HCT116 (cell line): ENCODE data around the gene GDF2. TPM values are rescaled to one million over a fixed set of nuclear protein-coding genes. Genes with fewer than 3 reads are reported as not detected.

ENCODE experiments used
- ATAC-seq: fragments of 200-7000 bp; cut with Tn5 transposase; 2 replicates; pipeline ENCODE4 v1.9.1; 2020; ENCODE audit warnings: mild to moderate bottlenecking, moderate library complexity
- BruUV-seq: library from RNA; stranded (reverse); fragments of 400-500 nt; replicated peaks from 2 replicates; lab custom pipeline; 2021; lab: Mats Ljungman, UMichigan
- CTCF ChIA-PET: fragments of 300-600 bp; sonication (Branson Sonifier 250); formaldehyde crosslinking; loops from one replicate; lab custom pipeline; 2021; ENCODE audit warnings: antibody characterized with exemption; lab: Charles Lee
- POLR2A ChIA-PET: fragments of 300-600, 350-600 bp; sonication (Branson Sonifier 250); formaldehyde crosslinking; loops from one replicate; lab custom pipeline; 2021; ENCODE audit warnings: antibody characterized with exemption; lab: Charles Lee
- RAD21 ChIA-PET, 2 experiments: fragments of 300-600 bp; sonication (Branson Sonifier 250); formaldehyde crosslinking; loops; one replicate each; lab custom pipeline; 2023; ENCODE audit warnings: low total read pairs in 2 of 2; ENCODE audit not compliant: uncharacterized antibody in 2 of 2, unreplicated experiment in 2 of 2, low non-redundant PET in 1 of 2; lab: Charles Lee
- DNase-seq: peaks from one replicate; pipeline ENCODE4 v3.0.0-alpha.2; 2010; ENCODE audit warnings: low read depth, low spot score
- H2AFZ ChIP-seq: fragments of 200-600 bp; shearing (Covaris generic), sonication (generic); 2 replicates; pipeline ENCODE4 v1.6.1; 2017; ENCODE audit warnings: low read depth, mixed run types, mixed read lengths, antibody characterized with exemption, low read length; ENCODE audit not compliant: poor library complexity, severe bottlenecking
- H3K27ac ChIP-seq: 2 replicates; pipeline ENCODE4 v1.5.1; 2012; ENCODE audit warnings: low read depth, low read length
- H3K27me3 ChIP-seq: fragments of 200-600 bp; sonication (generic); 2 replicates; pipeline ENCODE4 v1.6.1; 2016; ENCODE audit warnings: mixed run types, low read length, mixed read lengths; ENCODE audit not compliant: insufficient read depth
- H3K36me3 ChIP-seq, 2 experiments: fragments of 200-500 bp in 1 of 2; fragments of 200-600 bp in 1 of 2; sonication (Bioruptor generic) in 1 of 2; sonication (generic) in 1 of 2; 2 replicates each; pipeline versions ENCODE4 v1.5.1 to v1.6.1; 2014 to 2016; ENCODE audit warnings: low read length in 2 of 2, inconsistent platforms in 1 of 2, mixed read lengths in 1 of 2, mixed run types in 1 of 2; ENCODE audit not compliant: insufficient read depth in 2 of 2, control insufficient read depth in 1 of 2
- H3K4me1 ChIP-seq, 2 experiments: fragments of 200-600 bp in 1 of 2; sonication (generic) in 1 of 2; 2 replicates each; pipeline versions ENCODE4 v1.5.1 to v1.6.1; 2012 to 2017; ENCODE audit warnings: low read length in 2 of 2, inconsistent platforms in 1 of 2, mild to moderate bottlenecking in 1 of 2, mixed read lengths in 1 of 2, mixed run types in 1 of 2, moderate library complexity in 1 of 2; ENCODE audit not compliant: insufficient read depth in 2 of 2, control insufficient read depth in 1 of 2
- H3K4me2 ChIP-seq: fragments of 200-600 bp; sonication (generic); 2 replicates; pipeline ENCODE4 v1.6.1; 2017; ENCODE audit warnings: mixed run types, low read length, mixed read lengths
- H3K4me3 ChIP-seq, 2 experiments: fragments of 200-600 bp in 1 of 2; sonication (generic) in 1 of 2; replicated peaks in 1 of 2; 2 replicates each; pipeline ENCODE4 v1.5.1; 2011 to 2016; ENCODE audit warnings: low read length in 2 of 2, control low read depth in 1 of 2, low read depth in 1 of 2, mild to moderate bottlenecking in 1 of 2, mixed read lengths in 1 of 2, mixed run types in 1 of 2
- H3K79me2 ChIP-seq: fragments of 200-600 bp; sonication (generic); 2 replicates; pipeline ENCODE4 v1.6.1; 2017; ENCODE audit warnings: mild to moderate bottlenecking, mixed run types, low read length, moderate library complexity, mixed read lengths; ENCODE audit not compliant: insufficient read depth
- H3K9ac ChIP-seq: fragments of 200-600 bp; sonication (generic); 2 replicates; pipeline ENCODE4 v1.6.1; 2016; ENCODE audit warnings: low read length, mixed read lengths
- H3K9me2 ChIP-seq: fragments of 200-600 bp; sonication (generic), shearing (Covaris generic); 2 replicates; pipeline ENCODE4 v1.6.1; 2017; ENCODE audit warnings: mixed run types, mild to moderate bottlenecking, moderate library complexity; ENCODE audit not compliant: insufficient read depth
- H3K9me3 ChIP-seq, 2 experiments: fragments of 200-500 bp in 1 of 2; fragments of 200-600 bp in 1 of 2; sonication (Bioruptor generic) in 1 of 2; sonication (generic) in 1 of 2; 2 replicates each; pipeline ENCODE4 v1.6.1; 2014 to 2017; ENCODE audit warnings: low read length in 2 of 2, mixed read lengths in 2 of 2, inconsistent platforms in 1 of 2, low read depth in 1 of 2, mild to moderate bottlenecking in 1 of 2, mixed run types in 1 of 2, moderate library complexity in 1 of 2; ENCODE audit not compliant: control insufficient read depth in 1 of 2, insufficient read depth in 1 of 2
- H4K20me1 ChIP-seq: fragments of 200-600 bp; sonication (generic), shearing (Covaris generic); 2 replicates; pipeline ENCODE4 v1.6.1; 2017; ENCODE audit warnings: mixed run types, mild to moderate bottlenecking, moderate library complexity; ENCODE audit not compliant: insufficient read depth
- CEBPB ChIP-seq: IDR thresholded peaks from 2 replicates; pipeline ENCODE4 v1.6.1; 2012; ENCODE audit warnings: low read depth
- EGR1 ChIP-seq: IDR thresholded peaks from 2 replicates; pipeline ENCODE4 v1.6.1; 2012; ENCODE audit warnings: low read depth
- ELF1 ChIP-seq: IDR thresholded peaks from 2 replicates; pipeline ENCODE4 v1.6.1; 2012; ENCODE audit warnings: low read depth, borderline replicate concordance
- EZH2 ChIP-seq: fragments of 200-600 bp; sonication (generic); IDR thresholded peaks from 2 replicates; pipeline ENCODE4 v1.6.1; 2017; ENCODE audit warnings: antibody characterized with exemption, mixed run types
- FOSL1 ChIP-seq: IDR thresholded peaks from 2 replicates; pipeline ENCODE4 v1.6.1; 2012; ENCODE audit warnings: low read depth
- MAX ChIP-seq: IDR thresholded peaks from 2 replicates; pipeline ENCODE4 v1.6.1; 2012
- POLR2A ChIP-seq: IDR thresholded peaks from 2 replicates; pipeline ENCODE4 v1.7.0; 2011; ENCODE audit warnings: borderline replicate concordance; ENCODE audit not compliant: insufficient read depth, insufficient read length; ENCODE audit errors: extremely low read depth
- POLR2AphosphoS5 ChIP-seq: IDR thresholded peaks from 2 replicates; pipeline ENCODE4 v1.6.1; 2011; ENCODE audit warnings: mild to moderate bottlenecking, low read depth, low read length, moderate library complexity
- RAD21 ChIP-seq: IDR thresholded peaks from 2 replicates; pipeline ENCODE4 v1.6.1; 2012; ENCODE audit warnings: low read depth, mild to moderate bottlenecking
- REST ChIP-seq: IDR thresholded peaks from 2 replicates; pipeline ENCODE4 v1.6.1; 2012; ENCODE audit warnings: low read depth
- SIN3A ChIP-seq: IDR thresholded peaks from 2 replicates; pipeline ENCODE4 v1.6.1; 2012; ENCODE audit warnings: low read depth
- SP1 ChIP-seq: IDR thresholded peaks from 2 replicates; pipeline ENCODE4 v1.6.1; 2012; ENCODE audit warnings: low read depth
- TCF7L2 ChIP-seq: IDR thresholded peaks from 2 replicates; pipeline ENCODE4 v1.7.0; 2011; ENCODE audit warnings: borderline replicate concordance, inconsistent platforms; ENCODE audit not compliant: insufficient read depth, insufficient read length; ENCODE audit errors: extremely low read depth
- ZBTB33 ChIP-seq: IDR thresholded peaks from 2 replicates; pipeline ENCODE4 v1.6.1; 2011; ENCODE audit warnings: mild to moderate bottlenecking, low read length, moderate library complexity; ENCODE audit not compliant: insufficient replicate concordance; ENCODE audit errors: extremely low read depth
- ZFX ChIP-seq: fragments of 450-650 bp; IDR thresholded peaks from 2 replicates; pipeline ENCODE4 v1.6.1; 2017
- intact Hi-C: fragments of 100-400 bp; cut with micrococcal nuclease; formaldehyde crosslinking; loops from 2 replicates; pipeline ENCODE4 v1.10.0; 2022
- total RNA-seq: library from RNA; stranded (reverse); gene quantifications from one replicate; pipeline ENCODE4 v1.2.1, GENCODE V29; 2021; ENCODE audit not compliant: unreplicated experiment

Gene GDF2
- total RNA-seq, 1 experiment from 2014 or later = not detected

GRCh38 chr10:47346581-47347302 is 24.5 kb downstream of the GDF2 start:
- intact Hi-C loops = no loop called here
- H3K4me3 ChIP-seq = no peak overlapping the region
- no peak for TF ChIP-seq ZFX
- TF ChIP-seq POLR2A = no peak
- TF ChIP-seq POLR2AphosphoS5 = no peak
- TF ChIP-seq MAX = no peak
- no peak for TF ChIP-seq CEBPB
- TF ChIP-seq FOSL1 = no peak
- TF ChIP-seq ZBTB33 = no peak
- TF ChIP-seq EZH2 = no peak
- no peak for TF ChIP-seq REST
- TF ChIP-seq EGR1 = no peak
- no peak for TF ChIP-seq RAD21
- TF ChIP-seq SP1 = no peak
- no peak for TF ChIP-seq ELF1
- TF ChIP-seq TCF7L2 = no peak
- no peak for TF ChIP-seq SIN3A
- H3K4me1 ChIP-seq = no peaks in the 10 kb centered on the region
- no peaks in the 10 kb centered on the region for H3K9me2 ChIP-seq
- no peaks in the 10 kb centered on the region for H3K27me3 ChIP-seq
- no peaks in the 10 kb centered on the region for H3K79me2 ChIP-seq
- CTCF ChIA-PET = no interaction called here
- RAD21 ChIA-PET = no interaction called here
- H3K9me3 ChIP-seq = no peaks in the 10 kb centered on the region
- H4K20me1 ChIP-seq = no peaks in the 10 kb centered on the region
- H3K27ac ChIP-seq = no peak overlapping the region
- H3K4me2 ChIP-seq = no peak overlapping the region
- no peaks in the 10 kb centered on the region for H3K36me3 ChIP-seq
- no TSS peak for BruUV-seq
- POLR2A ChIA-PET = no interaction called here
- DNase-seq (no peak), ATAC-seq (no peak)
- H2AFZ ChIP-seq = no peak overlapping the region
- H3K9ac ChIP-seq = no peak overlapping the region
